ENCODE results near the gene CFAP410. TPM values are rescaled to one million over a fixed set of nuclear protein-coding genes. Genes with fewer than 3 reads are reported as not detected.

CFAP410 gene
- total RNA-seq, 3 donors from 2014 or later (not counting 1 experiment from before 2014, with no cell fraction given), result 43.6 to 47.4 (median 46.7) TPM

DNA sequence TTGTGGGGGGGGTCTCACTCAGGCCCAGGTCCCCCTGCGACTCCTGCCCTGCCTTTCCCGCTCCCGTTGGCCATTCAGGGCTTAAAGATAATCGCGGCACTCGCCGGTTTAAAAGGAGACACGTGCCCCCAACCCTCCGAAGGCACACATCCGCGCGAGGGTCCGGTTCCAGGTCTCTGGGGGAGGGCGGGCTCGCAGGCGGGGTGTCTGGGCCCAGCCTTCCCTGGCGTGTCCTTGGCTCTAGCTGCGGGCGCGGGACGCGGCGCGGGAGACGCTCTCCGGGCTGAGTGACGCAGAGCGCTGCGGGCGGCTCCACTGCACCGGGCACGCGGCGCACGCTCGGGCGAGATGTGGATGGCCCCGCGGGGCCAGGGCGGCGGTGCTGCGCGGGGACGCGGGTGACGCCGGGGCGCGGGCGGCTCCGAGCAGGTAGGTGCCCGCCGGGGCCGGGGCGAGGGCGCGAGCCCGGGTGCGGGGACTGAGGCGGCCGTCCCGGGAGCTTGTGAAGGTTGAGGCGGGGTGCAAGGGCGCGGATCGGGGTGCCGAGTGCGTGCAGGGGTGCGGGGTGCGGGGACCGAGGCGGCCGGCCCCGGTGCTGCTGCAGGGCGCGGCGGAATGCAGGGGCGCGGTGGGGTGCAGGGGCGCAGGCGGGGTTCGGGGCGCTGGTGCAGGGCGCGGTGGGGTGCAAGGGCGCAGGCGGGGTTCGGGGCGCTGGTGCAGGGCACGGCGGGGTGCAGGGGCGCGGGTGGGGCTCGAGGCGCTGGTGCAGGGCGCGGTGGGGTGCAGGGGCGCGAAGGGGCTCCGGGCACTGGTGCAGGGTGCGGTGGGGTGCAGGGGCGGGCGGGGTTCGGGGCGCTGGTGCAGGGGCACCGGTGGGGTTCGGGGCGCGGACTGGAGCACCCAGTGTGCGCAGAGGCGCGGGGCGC, 10.9 kb upstream of the CFAP410 start:
- no peaks in the 10 kb centered on the region for H3K9me3 ChIP-seq (ENCODE audit: control insufficient read depth, insufficient read depth, low read length)
- 17% methylated on average over 113 of the region's 113 CpGs for WGBS (ENCODE audit: insufficient coverage)
- DNase-seq (no peak), ATAC-seq (peak in 1 of 3 donors; percentile 16)
- TF ChIP-seq, protein P1, sequence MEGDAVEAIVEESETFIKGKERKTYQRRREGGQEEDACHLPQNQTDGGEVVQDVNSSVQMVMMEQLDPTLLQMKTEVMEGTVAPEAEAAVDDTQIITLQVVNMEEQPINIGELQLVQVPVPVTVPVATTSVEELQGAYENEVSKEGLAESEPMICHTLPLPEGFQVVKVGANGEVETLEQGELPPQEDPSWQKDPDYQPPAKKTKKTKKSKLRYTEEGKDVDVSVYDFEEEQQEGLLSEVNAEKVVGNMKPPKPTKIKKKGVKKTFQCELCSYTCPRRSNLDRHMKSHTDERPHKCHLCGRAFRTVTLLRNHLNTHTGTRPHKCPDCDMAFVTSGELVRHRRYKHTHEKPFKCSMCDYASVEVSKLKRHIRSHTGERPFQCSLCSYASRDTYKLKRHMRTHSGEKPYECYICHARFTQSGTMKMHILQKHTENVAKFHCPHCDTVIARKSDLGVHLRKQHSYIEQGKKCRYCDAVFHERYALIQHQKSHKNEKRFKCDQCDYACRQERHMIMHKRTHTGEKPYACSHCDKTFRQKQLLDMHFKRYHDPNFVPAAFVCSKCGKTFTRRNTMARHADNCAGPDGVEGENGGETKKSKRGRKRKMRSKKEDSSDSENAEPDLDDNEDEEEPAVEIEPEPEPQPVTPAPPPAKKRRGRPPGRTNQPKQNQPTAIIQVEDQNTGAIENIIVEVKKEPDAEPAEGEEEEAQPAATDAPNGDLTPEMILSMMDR (IDR thresholded peaks at IDR 0.05), result no peak
- intact Hi-C loops (cut with micrococcal nuclease), result no loop called here
- peaks cover 32 to 42% of the 10 kb centered on the region in 2 donors for H3K4me1 Mint-ChIP-seq
- peaks cover 51% of the 10 kb centered on the region for H3K4me1 ChIP-seq (ENCODE audit: control insufficient read depth, insufficient read depth, low read length)
- no peak overlapping the region for H3K27ac ChIP-seq (ENCODE audit: low read length)
- H3K4me3 Mint-ChIP-seq, result no peak overlapping the region
- H3K4me3 ChIP-seq (ENCODE audit: low read length), result no peak overlapping the region
- no peaks in the 10 kb centered on the region for H3K36me3 ChIP-seq (ENCODE audit: control insufficient read depth, insufficient read depth, low read length)
- no peak overlapping the region for H3K27ac Mint-ChIP-seq
- H3K36me3 Mint-ChIP-seq, result no peaks in the 10 kb centered on the region
- H3K9me3 Mint-ChIP-seq, result no peaks in the 10 kb centered on the region
- peaks cover 0 to 15% of the 10 kb centered on the region in 2 donors for H3K27me3 Mint-ChIP-seq (ENCODE audit: low read depth in 2 of 2)
- peaks cover 16% of the 10 kb centered on the region for H3K27me3 ChIP-seq (ENCODE audit: control insufficient read depth, insufficient read depth, low read length)

GRCh38 chr21:44349416-44349846, 10.2 kb upstream of the CFAP410 start:
- H3K4me3 Mint-ChIP-seq, result peak overlapping the region; percentile 45

GRCh38 chr21:44348861-44349260, 9.7 kb upstream of the CFAP410 start:
- Mint-ChIP-seq H3K4me1 (peaks cover 20 to 30% of the 10 kb centered on the region in 2 donors), H3K27ac (no peak overlapping the region), H3K4me3 (peak overlapping the region; percentile 45), H3K9me3 (no peaks in the 10 kb centered on the region), H3K36me3 (no peaks in the 10 kb centered on the region), H3K27me3 (ENCODE audit: low read depth in 2 of 2) (peaks cover 0 to 15% of the 10 kb centered on the region in 2 donors)
- H3K36me3 ChIP-seq (ENCODE audit: control insufficient read depth, insufficient read depth, low read length), result no peaks in the 10 kb centered on the region
- H3K9me3 ChIP-seq (ENCODE audit: control insufficient read depth, insufficient read depth, low read length), result no peaks in the 10 kb centered on the region
- TF ChIP-seq, protein P1 (IDR thresholded peaks at IDR 0.05), result no peak
- H3K4me3 ChIP-seq (ENCODE audit: low read length), result no peak overlapping the region
- ATAC-seq (no peak), DNase-seq (no peak)
- H3K27me3 ChIP-seq (ENCODE audit: control insufficient read depth, insufficient read depth, low read length), result peaks cover 16% of the 10 kb centered on the region
- peaks cover 44% of the 10 kb centered on the region for H3K4me1 ChIP-seq (ENCODE audit: control insufficient read depth, insufficient read depth, low read length)
- WGBS (ENCODE audit: insufficient coverage), result 94% methylated on average over 19 of the region's 19 CpGs
- H3K27ac ChIP-seq (ENCODE audit: low read length), result no peak overlapping the region
- intact Hi-C loops (cut with micrococcal nuclease), result no loop called here

More at GRCh38 chr21:44349416-44349846, 10.2 kb upstream of the CFAP410 start:
- TF ChIP-seq, protein P1 (IDR thresholded peaks at IDR 0.05), result no peak
- H3K9me3 ChIP-seq (ENCODE audit: control insufficient read depth, insufficient read depth, low read length), result no peaks in the 10 kb centered on the region
- H3K27ac Mint-ChIP-seq, result no peak overlapping the region
- H3K27me3 Mint-ChIP-seq (ENCODE audit: low read depth in 2 of 2), result peaks cover 0 to 15% of the 10 kb centered on the region in 2 donors
- no peaks in the 10 kb centered on the region for H3K9me3 Mint-ChIP-seq
- no peaks in the 10 kb centered on the region for H3K36me3 ChIP-seq (ENCODE audit: control insufficient read depth, insufficient read depth, low read length)
- peaks cover 16% of the 10 kb centered on the region for H3K27me3 ChIP-seq (ENCODE audit: control insufficient read depth, insufficient read depth, low read length)
- H3K4me1 ChIP-seq (ENCODE audit: control insufficient read depth, insufficient read depth, low read length), result peaks cover 48% of the 10 kb centered on the region
- intact Hi-C loops (cut with micrococcal nuclease), result no loop called here
- H3K36me3 Mint-ChIP-seq, result no peaks in the 10 kb centered on the region
- peaks cover 25 to 36% of the 10 kb centered on the region in 2 donors for H3K4me1 Mint-ChIP-seq
- ATAC-seq (no peak), DNase-seq (no peak)
- WGBS (ENCODE audit: insufficient coverage), result 84% methylated on average over 12 of the region's 12 CpGs
- H3K27ac ChIP-seq (ENCODE audit: low read length), result no peak overlapping the region
- H3K4me3 ChIP-seq (ENCODE audit: low read length), result no peak overlapping the region
